ENCODE measurements around the gene PFDN5. TPM values are rescaled to one million over a fixed set of nuclear protein-coding genes. Genes with fewer than 3 reads are reported as not detected.

The PFDN5 gene
- total and polyA plus RNA-seq, 2 experiments from 2014 or later, result 199 to 567 TPM

DNA sequence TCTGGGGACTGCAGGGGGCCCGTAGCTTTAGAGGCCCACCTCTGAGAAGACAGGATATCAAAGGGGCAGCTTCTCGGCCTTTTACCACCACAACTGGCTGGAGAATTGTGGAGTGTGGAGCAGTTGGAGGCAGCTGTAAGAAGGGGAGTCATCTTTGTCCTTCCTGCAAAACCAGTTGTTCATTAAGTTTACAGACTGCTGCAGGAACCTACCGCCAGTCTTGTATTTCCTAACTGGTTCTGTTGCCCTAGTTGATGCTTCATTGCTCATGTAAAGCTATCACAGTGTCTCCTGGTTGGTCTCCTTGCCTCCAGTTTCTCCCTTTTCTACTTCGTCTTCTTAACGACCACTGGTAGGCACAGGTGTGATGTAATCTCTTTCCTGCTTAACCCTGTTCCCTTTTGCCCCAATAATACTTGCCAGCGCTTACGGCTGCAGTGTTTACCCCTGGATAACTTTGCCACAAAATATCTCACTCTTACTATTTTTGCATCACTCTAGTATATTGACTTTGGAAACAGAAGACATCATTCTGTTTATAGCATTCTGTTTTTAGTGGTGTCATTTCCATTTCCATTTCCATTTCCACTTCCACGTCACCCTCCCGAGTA, 15.3 kb upstream of the PFDN5 start:
- TF ChIP-seq NANOG (IDR thresholded peaks at IDR 0.05; ENCODE audit: borderline replicate concordance) (no peak), ZNF331 (CRISPR knock-in tag; IDR thresholded peaks at IDR 0.05; ENCODE audit: low read depth) (no peak), EZH2phosphoT487 (IDR thresholded peaks at IDR 0.05; ENCODE audit: unreplicated experiment) (no peak), ZNF114 (CRISPR knock-in tag; IDR thresholded peaks at IDR 0.05) (no peak), EZH2 (IDR thresholded peaks at IDR 0.05; ENCODE audit: low read depth, unreplicated experiment) (no peak), POLR2AphosphoS5 (IDR thresholded peaks at IDR 0.05; ENCODE audit: low read depth) (no peak), JUNB (IDR thresholded peaks at IDR 0.05; ENCODE audit: unreplicated experiment) (no peak), CREB1 (CRISPR knock-in tag; IDR thresholded peaks at IDR 0.05; ENCODE audit: low read depth) (no peak)
- TF ChIP-seq, protein P1, sequence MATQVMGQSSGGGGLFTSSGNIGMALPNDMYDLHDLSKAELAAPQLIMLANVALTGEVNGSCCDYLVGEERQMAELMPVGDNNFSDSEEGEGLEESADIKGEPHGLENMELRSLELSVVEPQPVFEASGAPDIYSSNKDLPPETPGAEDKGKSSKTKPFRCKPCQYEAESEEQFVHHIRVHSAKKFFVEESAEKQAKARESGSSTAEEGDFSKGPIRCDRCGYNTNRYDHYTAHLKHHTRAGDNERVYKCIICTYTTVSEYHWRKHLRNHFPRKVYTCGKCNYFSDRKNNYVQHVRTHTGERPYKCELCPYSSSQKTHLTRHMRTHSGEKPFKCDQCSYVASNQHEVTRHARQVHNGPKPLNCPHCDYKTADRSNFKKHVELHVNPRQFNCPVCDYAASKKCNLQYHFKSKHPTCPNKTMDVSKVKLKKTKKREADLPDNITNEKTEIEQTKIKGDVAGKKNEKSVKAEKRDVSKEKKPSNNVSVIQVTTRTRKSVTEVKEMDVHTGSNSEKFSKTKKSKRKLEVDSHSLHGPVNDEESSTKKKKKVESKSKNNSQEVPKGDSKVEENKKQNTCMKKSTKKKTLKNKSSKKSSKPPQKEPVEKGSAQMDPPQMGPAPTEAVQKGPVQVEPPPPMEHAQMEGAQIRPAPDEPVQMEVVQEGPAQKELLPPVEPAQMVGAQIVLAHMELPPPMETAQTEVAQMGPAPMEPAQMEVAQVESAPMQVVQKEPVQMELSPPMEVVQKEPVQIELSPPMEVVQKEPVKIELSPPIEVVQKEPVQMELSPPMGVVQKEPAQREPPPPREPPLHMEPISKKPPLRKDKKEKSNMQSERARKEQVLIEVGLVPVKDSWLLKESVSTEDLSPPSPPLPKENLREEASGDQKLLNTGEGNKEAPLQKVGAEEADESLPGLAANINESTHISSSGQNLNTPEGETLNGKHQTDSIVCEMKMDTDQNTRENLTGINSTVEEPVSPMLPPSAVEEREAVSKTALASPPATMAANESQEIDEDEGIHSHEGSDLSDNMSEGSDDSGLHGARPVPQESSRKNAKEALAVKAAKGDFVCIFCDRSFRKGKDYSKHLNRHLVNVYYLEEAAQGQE (IDR thresholded peaks at IDR 0.05; ENCODE audit: unreplicated experiment), result no peak
- TF ChIP-seq, protein P2, sequence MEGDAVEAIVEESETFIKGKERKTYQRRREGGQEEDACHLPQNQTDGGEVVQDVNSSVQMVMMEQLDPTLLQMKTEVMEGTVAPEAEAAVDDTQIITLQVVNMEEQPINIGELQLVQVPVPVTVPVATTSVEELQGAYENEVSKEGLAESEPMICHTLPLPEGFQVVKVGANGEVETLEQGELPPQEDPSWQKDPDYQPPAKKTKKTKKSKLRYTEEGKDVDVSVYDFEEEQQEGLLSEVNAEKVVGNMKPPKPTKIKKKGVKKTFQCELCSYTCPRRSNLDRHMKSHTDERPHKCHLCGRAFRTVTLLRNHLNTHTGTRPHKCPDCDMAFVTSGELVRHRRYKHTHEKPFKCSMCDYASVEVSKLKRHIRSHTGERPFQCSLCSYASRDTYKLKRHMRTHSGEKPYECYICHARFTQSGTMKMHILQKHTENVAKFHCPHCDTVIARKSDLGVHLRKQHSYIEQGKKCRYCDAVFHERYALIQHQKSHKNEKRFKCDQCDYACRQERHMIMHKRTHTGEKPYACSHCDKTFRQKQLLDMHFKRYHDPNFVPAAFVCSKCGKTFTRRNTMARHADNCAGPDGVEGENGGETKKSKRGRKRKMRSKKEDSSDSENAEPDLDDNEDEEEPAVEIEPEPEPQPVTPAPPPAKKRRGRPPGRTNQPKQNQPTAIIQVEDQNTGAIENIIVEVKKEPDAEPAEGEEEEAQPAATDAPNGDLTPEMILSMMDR (conservative IDR thresholded peaks at IDR 0.05; ENCODE audit: low read depth in 2 of 2), result no peak

More for the DNA sequence above, 15.3 kb upstream of the PFDN5 start:
- H3K36me3 Mint-ChIP-seq (ENCODE audit: low read depth), result peaks cover 89% of the 10 kb centered on the region
- Histone ChIP-seq H3F3A (replicated peaks; ENCODE audit: low read depth) (0 out of 2 replicates have a peak, but pooled peaks cover 4% of the 10 kb centered on the region), H3K27ac (ENCODE audit: low read depth) (no peak overlapping the region), H3K36me3 (ENCODE audit: insufficient read depth) (peaks cover 64% of the 10 kb centered on the region), H3K4me3 (no peak overlapping the region), H3K4me1 (ENCODE audit: insufficient read depth) (no peaks in the 10 kb centered on the region), H4K20me1 (replicated peaks; ENCODE audit: insufficient read depth) (no peaks in the 10 kb centered on the region; the same call in none of the 2 replicates), H2AFZ (no peak overlapping the region), H3K4me2 (no peak overlapping the region), H3K27me3 (ENCODE audit: insufficient read depth) (no peaks in the 10 kb centered on the region), H3K79me2 (replicated peaks; ENCODE audit: insufficient read depth) (no peaks in the 10 kb centered on the region), H3K9me2 (ENCODE audit: insufficient read depth) (no peaks in the 10 kb centered on the region)
- H3K27ac Mint-ChIP-seq, result no peak overlapping the region
- H3K4me3 Mint-ChIP-seq, result no peak overlapping the region; the same call in 2 of the 3 replicates
- no peaks in the 10 kb centered on the region for H3K9me3 Mint-ChIP-seq
- ATAC-seq (no peak), DNase-seq (ENCODE audit: low spot score) (no peak)
- peaks cover 2% of the 10 kb centered on the region for H3K27me3 Mint-ChIP-seq (ENCODE audit: insufficient read depth, low read depth, poor library complexity)
- no peaks in the 10 kb centered on the region; the same call in 2 of the 3 replicates for H3K4me1 Mint-ChIP-seq

All from GM23338 (cell line).